GM12878 (cell line): ENCODE results near the gene KIAA2012. TPM values are rescaled to one million over a fixed set of nuclear protein-coding genes. Genes with fewer than 3 reads are reported as not detected.

Experiments used
- ATAC-seq: fragments of 200-7000 bp; cut with Tn5 transposase; 3 replicates; pipeline ENCODE4 v1.9.1; 2020; ENCODE audit warnings: mild to moderate bottlenecking, moderate library complexity
- BruUV-seq: library from RNA; stranded (reverse); fragments of 400-500 nt; replicated peaks from 2 replicates; lab custom pipeline; 2021; lab: Mats Ljungman, UMichigan
- CTCF ChIA-PET: fragments of 300-600 bp; sonication (Branson Sonifier 250); formaldehyde crosslinking; extraction: SDS; loops from one replicate; lab custom pipeline; 2021; ENCODE audit warnings: inconsistent platforms; lab: Yijun Ruan, JAX
- POLR2A ChIA-PET: fragments of 350-600 bp; formaldehyde crosslinking; extraction: SDS; loops from one replicate; lab custom pipeline; 2021; ENCODE audit warnings: inconsistent platforms; lab: Charles Lee
- RAD21 ChIA-PET: fragments of 300-600 bp; sonication (Branson Sonifier 250); formaldehyde crosslinking; loops from one replicate; lab custom pipeline; 2023; ENCODE audit warnings: antibody characterized with exemption; ENCODE audit not compliant: unreplicated experiment; lab: Charles Lee
- SMC1A ChIA-PET: fragments of 300-600 bp; sonication (Branson Sonifier 250); formaldehyde crosslinking; loops from one replicate; lab custom pipeline; 2023; ENCODE audit not compliant: unreplicated experiment, uncharacterized antibody; lab: Charles Lee
- DNase-seq: peaks from one replicate; pipeline ENCODE4 v3.0.0-alpha.2; 2011; ENCODE audit warnings: low read depth, low spot score
- FAIRE-seq: peaks from 3 replicates; lab custom pipeline; 2011; peaks lifted over from hg19 to GRCh38; lab: Jason Lieb, UNC
- H2AFZ ChIP-seq: 2 replicates; pipeline ENCODE4 v1.6.0; 2011; ENCODE audit warnings: low read depth, low read length, control low read depth; ENCODE audit not compliant: control insufficient read depth
- H3K27ac ChIP-seq: 2 replicates; pipeline ENCODE4 v1.5.1; 2011; ENCODE audit warnings: control low read depth; ENCODE audit not compliant: control insufficient read depth, insufficient read depth
- H3K27me3 ChIP-seq, 2 experiments: replicated peaks in 1 of 2; 2 replicates each; pipeline versions ENCODE4 v1.6.0 to v1.6.1; 2011; ENCODE audit warnings: low read length in 1 of 2; ENCODE audit not compliant: control insufficient read depth in 2 of 2, insufficient read depth in 2 of 2
- H3K36me3 ChIP-seq, 2 experiments: 2 replicates each; pipeline ENCODE4 v1.5.1; 2011; ENCODE audit warnings: low read length in 1 of 2; ENCODE audit not compliant: control insufficient read depth in 2 of 2, insufficient read depth in 2 of 2
- H3K4me1 ChIP-seq: 2 replicates; pipeline ENCODE4 v1.6.1; 2011; ENCODE audit warnings: mild to moderate bottlenecking, low read length, moderate library complexity, mixed read lengths; ENCODE audit not compliant: control insufficient read depth, insufficient read depth
- H3K4me2 ChIP-seq: 2 replicates; pipeline ENCODE4 v1.6.0; 2011; ENCODE audit warnings: control low read depth; ENCODE audit not compliant: control insufficient read depth, insufficient read depth
- H3K4me3 ChIP-seq: fragments of 200-600 bp; sonication (generic); 2 replicates; pipeline ENCODE4 v1.5.1; 2016
- H3K79me2 ChIP-seq: 2 replicates; pipeline ENCODE4 v1.6.0; 2011; ENCODE audit warnings: low read length; ENCODE audit not compliant: control insufficient read depth, insufficient read depth
- H3K9ac ChIP-seq: 2 replicates; pipeline ENCODE4 v1.8.0; 2011; ENCODE audit warnings: low read length, control low read depth, mixed read lengths; ENCODE audit not compliant: control insufficient read depth, insufficient read depth
- H3K9me3 ChIP-seq: replicated peaks from 3 replicates; pipeline ENCODE4 v1.5.1; 2011; ENCODE audit warnings: mild to moderate bottlenecking, low read length; ENCODE audit not compliant: control insufficient read depth, insufficient read depth
- H4K20me1 ChIP-seq: 2 replicates; pipeline ENCODE4 v1.6.0; 2011; ENCODE audit not compliant: control insufficient read depth, insufficient read depth
- EP300 ChIP-seq, 2 experiments: fragments of 150-350 bp in 1 of 2; IDR thresholded peaks; 2 replicates each; pipeline ENCODE4 v1.6.1; 2011 to 2012; ENCODE audit warnings: low read depth in 2 of 2, low read length in 2 of 2, borderline replicate concordance in 1 of 2, improper control_type of control experiment in 1 of 2, inconsistent platforms in 1 of 2; ENCODE audit not compliant: control insufficient read depth in 1 of 2
- IKZF1 ChIP-seq: fragments of 450-650 bp; conservative IDR thresholded peaks from 2 replicates; pipeline ENCODE4 v1.6.1; 2017; ENCODE audit warnings: antibody characterized with exemption, mild to moderate bottlenecking
- NBN ChIP-seq: fragments of 450-650 bp; IDR thresholded peaks from 2 replicates; pipeline ENCODE4 v1.6.1; 2016
- PAX5 ChIP-seq: IDR thresholded peaks from 2 replicates; pipeline ENCODE4 v1.6.1; 2011; ENCODE audit warnings: low read depth, low read length, borderline replicate concordance
- POLR2AphosphoS2 ChIP-seq: IDR thresholded peaks from 2 replicates; pipeline ENCODE4 v1.6.1; 2011; ENCODE audit warnings: low read depth, mild to moderate bottlenecking, low read length, improper control_type of control experiment, moderate library complexity
- SMARCA5 ChIP-seq: fragments of 450-650 bp; IDR thresholded peaks from 2 replicates; pipeline ENCODE4 v1.6.1; 2017; ENCODE audit warnings: mild to moderate bottlenecking
- SPI1 ChIP-seq: IDR thresholded peaks from 2 replicates; pipeline ENCODE4 v1.6.1; 2011; ENCODE audit warnings: low read depth, mild to moderate bottlenecking, low read length, moderate library complexity, borderline replicate concordance; ENCODE audit not compliant: insufficient read depth
- STAT1 ChIP-seq: fragments of 450-650 bp; conservative IDR thresholded peaks from 2 replicates; pipeline ENCODE4 v1.6.1; 2014; ENCODE audit warnings: antibody characterized with exemption, mild to moderate bottlenecking
- TARDBP ChIP-seq: IDR thresholded peaks from 2 replicates; pipeline ENCODE4 v1.6.1; 2016; ENCODE audit warnings: borderline replicate concordance
- TBL1XR1 ChIP-seq: IDR thresholded peaks from 2 replicates; pipeline ENCODE4 v1.6.1; 2012; ENCODE audit warnings: low read depth, low read length, improper control_type of control experiment
- ZSCAN29 ChIP-seq: fragments of 450-650 bp; IDR thresholded peaks from 2 replicates; pipeline ENCODE4 v1.6.1; 2017; ENCODE audit warnings: mild to moderate bottlenecking, moderate library complexity
- WGBS: methylation state at CpG from one replicate; pipeline ENCODE4 v1.1.6; 2016; ENCODE audit warnings: low lambda C conversion rate; ENCODE audit not compliant: insufficient replicate concordance, insufficient coverage; ENCODE audit errors: missing lambda C conversion rate; 5-methylcytosine and 5-hydroxymethylcytosine counted together
- in situ Hi-C: fragments of 300-500 bp; cut with MboI; formaldehyde crosslinking; loops from 9 replicates; pipeline ENCODE4 v1.14.3; 2018; ENCODE audit warnings: mixed read lengths
- intact Hi-C: fragments of 100-400 bp; cut with micrococcal nuclease; formaldehyde crosslinking; loops from one replicate; pipeline ENCODE4 v1.14.2; 2022; ENCODE audit not compliant: unreplicated experiment
- polyA plus RNA-seq, 11 experiments: library from polyadenylated mRNA; depleted of rRNA in 4 of 11; unstranded in 6 of 11; stranded (reverse) in 5 of 11; fragments of >200 nt; fragmentation: Nextera tagmentation in 4 of 11; fragmentation: Illumina TruSeq in 1 of 11; extraction: Ambion mirVana in 4 of 11; extraction: Trizol in 1 of 11; gene quantifications; 1 replicate in 1 of 11; 2 replicates in 10 of 11; pipeline versions ENCODE4 v1.2.1 to v1.2.3, GENCODE V29; 2011 to 2016; ENCODE audit warnings: inconsistent platforms in 2 of 11, missing spikeins in 2 of 11, low read depth in 1 of 11
- total RNA-seq, 4 experiments: library from RNA; depleted of rRNA in 3 of 4; stranded (reverse); fragments of >200 nt in 3 of 4; fragmentation: Illumina TruSeq in 1 of 4; extraction: Trizol in 1 of 4; gene quantifications; 2 replicates each; pipeline versions ENCODE4 v1.2.1 to v1.2.3, GENCODE V29; 2013 to 2021
- TF ChIP-seq, protein P1 (sequence below): fragments of 450-650 bp; IDR thresholded peaks from 2 replicates; pipeline ENCODE4 v1.6.1; 2018; ENCODE audit warnings: borderline replicate concordance, mild to moderate bottlenecking; ENCODE audit not compliant: partially characterized antibody
- TF ChIP-seq, protein P2 (sequence below): fragments of 450-650 bp; IDR thresholded peaks from 2 replicates; pipeline ENCODE4 v1.6.1; 2017; ENCODE audit warnings: mild to moderate bottlenecking, moderate library complexity
- TF ChIP-seq, protein P3 (sequence below): fragments of 450-650 bp; IDR thresholded peaks from 2 replicates; pipeline ENCODE4 v1.6.1; 2017; ENCODE audit warnings: borderline replicate concordance
- TF ChIP-seq, protein P4 (sequence below): IDR thresholded peaks from 2 replicates; pipeline ENCODE4 v1.6.1; 2011; ENCODE audit warnings: low read depth, low read length, improper control_type of control experiment, borderline replicate concordance

KIAA2012 gene
- total and polyA plus RNA-seq, 10 of the 15 experiments (the other 5 are each of a cell fraction or from before 2014, with no cell fraction given), result 0.03 TPM; not detected in 9

DNA sequence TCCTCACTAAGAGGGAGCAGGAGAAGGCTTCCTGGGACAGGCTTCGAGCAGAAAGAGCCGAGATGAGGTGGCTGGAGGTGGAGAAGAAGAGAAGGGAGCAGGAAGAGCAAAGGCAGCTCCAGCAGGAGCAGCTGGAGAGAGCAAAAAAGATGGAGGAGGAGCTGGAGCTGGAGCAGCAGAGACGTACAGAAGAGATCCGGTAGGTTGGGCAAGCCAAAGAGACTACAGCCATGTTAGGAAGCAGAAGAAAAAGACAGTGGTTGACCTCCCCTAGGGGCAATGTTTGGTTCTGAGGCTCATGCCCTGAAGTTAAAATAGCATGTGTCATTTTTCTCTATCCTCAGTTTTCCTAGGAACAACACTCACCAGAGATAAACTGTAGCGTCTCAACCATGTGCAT is 120.2 kb downstream of the KIAA2012 start (continued):
- TF ChIP-seq, protein P1, sequence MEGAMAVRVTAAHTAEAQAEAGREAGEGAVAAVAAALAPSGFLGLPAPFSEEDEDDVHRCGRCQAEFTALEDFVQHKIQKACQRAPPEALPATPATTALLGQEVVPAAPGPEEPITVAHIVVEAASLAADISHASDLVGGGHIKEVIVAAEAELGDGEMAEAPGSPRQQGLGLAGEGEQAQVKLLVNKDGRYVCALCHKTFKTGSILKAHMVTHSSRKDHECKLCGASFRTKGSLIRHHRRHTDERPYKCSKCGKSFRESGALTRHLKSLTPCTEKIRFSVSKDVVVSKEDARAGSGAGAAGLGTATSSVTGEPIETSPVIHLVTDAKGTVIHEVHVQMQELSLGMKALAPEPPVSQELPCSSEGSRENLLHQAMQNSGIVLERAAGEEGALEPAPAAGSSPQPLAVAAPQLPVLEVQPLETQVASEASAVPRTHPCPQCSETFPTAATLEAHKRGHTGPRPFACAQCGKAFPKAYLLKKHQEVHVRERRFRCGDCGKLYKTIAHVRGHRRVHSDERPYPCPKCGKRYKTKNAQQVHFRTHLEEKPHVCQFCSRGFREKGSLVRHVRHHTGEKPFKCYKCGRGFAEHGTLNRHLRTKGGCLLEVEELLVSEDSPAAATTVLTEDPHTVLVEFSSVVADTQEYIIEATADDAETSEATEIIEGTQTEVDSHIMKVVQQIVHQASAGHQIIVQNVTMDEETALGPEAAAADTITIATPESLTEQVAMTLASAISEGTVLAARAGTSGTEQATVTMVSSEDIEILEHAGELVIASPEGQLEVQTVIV, result no peak
- TF ChIP-seq EP300 (IDR thresholded peaks at IDR 0.05; ENCODE audit: borderline replicate concordance in 1 of 2, control insufficient read depth in 1 of 2, low read depth in 2 of 2, low read length in 2 of 2) (no peak), POLR2AphosphoS2 (no peak), TARDBP (no peak), TBL1XR1 (no peak)

DNA sequence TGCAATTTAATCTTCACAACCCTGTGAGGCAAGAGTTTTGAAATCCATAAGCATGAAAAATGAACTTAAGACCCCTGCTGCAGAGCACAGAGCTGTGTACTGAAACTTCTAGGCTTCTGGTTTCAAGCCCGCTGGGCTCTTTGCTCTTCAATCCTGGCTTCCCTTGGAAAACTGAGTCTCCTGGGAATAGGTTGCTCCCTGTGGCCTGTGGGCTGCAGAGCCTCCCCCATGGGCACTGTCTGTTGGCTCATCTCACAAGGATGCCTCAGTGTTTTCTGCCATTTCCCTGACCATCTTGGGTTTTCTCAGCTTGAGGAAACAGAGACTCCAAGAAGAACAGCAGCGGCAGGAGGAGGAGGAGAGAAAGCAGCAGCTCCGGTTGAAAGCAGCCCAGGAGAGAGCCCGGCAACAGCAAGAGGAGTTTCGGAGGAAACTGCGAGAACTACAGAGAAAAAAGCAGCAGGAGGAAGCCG is 120.9 kb downstream of the KIAA2012 start:
- Histone ChIP-seq H2AFZ (no peak overlapping the region), H3K9me3 (no peaks in the 10 kb centered on the region), H3K27me3 (no peaks in the 10 kb centered on the region; a peak in 1 of 4 replicates), H3K27ac (no peak overlapping the region), H4K20me1 (no peaks in the 10 kb centered on the region), H3K4me2 (no peak overlapping the region), H3K79me2 (no peaks in the 10 kb centered on the region), H3K36me3 (no peaks in the 10 kb centered on the region), H3K9ac (no peak overlapping the region), H3K4me1 (no peaks in the 10 kb centered on the region), H3K4me3 (no peak overlapping the region)
- no peak for DNase-seq
- no peak for FAIRE-seq
- no peak for ATAC-seq
- no TSS peak for BruUV-seq
- ChIA-PET POLR2A (no interaction called here), SMC1A (no interaction called here), RAD21 (no interaction called here), CTCF (no interaction called here)
- intact Hi-C loops (no loop called here), in situ Hi-C loops (no loop called here)
- WGBS, result 72% methylated on average over 7 of the region's 7 CpGs
- no peak for TF ChIP-seq SMARCA5
- no peak for TF ChIP-seq SPI1
- TF ChIP-seq, protein P2, sequence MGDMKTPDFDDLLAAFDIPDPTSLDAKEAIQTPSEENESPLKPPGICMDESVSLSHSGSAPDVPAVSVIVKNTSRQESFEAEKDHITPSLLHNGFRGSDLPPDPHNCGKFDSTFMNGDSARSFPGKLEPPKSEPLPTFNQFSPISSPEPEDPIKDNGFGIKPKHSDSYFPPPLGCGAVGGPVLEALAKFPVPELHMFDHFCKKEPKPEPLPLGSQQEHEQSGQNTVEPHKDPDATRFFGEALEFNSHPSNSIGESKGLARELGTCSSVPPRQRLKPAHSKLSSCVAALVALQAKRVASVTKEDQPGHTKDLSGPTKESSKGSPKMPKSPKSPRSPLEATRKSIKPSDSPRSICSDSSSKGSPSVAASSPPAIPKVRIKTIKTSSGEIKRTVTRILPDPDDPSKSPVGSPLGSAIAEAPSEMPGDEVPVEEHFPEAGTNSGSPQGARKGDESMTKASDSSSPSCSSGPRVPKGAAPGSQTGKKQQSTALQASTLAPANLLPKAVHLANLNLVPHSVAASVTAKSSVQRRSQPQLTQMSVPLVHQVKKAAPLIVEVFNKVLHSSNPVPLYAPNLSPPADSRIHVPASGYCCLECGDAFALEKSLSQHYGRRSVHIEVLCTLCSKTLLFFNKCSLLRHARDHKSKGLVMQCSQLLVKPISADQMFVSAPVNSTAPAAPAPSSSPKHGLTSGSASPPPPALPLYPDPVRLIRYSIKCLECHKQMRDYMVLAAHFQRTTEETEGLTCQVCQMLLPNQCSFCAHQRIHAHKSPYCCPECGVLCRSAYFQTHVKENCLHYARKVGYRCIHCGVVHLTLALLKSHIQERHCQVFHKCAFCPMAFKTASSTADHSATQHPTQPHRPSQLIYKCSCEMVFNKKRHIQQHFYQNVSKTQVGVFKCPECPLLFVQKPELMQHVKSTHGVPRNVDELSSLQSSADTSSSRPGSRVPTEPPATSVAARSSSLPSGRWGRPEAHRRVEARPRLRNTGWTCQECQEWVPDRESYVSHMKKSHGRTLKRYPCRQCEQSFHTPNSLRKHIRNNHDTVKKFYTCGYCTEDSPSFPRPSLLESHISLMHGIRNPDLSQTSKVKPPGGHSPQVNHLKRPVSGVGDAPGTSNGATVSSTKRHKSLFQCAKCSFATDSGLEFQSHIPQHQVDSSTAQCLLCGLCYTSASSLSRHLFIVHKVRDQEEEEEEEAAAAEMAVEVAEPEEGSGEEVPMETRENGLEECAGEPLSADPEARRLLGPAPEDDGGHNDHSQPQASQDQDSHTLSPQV, result no peak
- no peak for TF ChIP-seq STAT1
- TF ChIP-seq, protein P3, sequence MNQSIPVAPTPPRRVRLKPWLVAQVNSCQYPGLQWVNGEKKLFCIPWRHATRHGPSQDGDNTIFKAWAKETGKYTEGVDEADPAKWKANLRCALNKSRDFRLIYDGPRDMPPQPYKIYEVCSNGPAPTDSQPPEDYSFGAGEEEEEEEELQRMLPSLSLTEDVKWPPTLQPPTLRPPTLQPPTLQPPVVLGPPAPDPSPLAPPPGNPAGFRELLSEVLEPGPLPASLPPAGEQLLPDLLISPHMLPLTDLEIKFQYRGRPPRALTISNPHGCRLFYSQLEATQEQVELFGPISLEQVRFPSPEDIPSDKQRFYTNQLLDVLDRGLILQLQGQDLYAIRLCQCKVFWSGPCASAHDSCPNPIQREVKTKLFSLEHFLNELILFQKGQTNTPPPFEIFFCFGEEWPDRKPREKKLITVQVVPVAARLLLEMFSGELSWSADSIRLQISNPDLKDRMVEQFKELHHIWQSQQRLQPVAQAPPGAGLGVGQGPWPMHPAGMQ, result no peak
- TF ChIP-seq ZSCAN29, result no peak
- no peak for TF ChIP-seq NBN
- TF ChIP-seq, protein P4, sequence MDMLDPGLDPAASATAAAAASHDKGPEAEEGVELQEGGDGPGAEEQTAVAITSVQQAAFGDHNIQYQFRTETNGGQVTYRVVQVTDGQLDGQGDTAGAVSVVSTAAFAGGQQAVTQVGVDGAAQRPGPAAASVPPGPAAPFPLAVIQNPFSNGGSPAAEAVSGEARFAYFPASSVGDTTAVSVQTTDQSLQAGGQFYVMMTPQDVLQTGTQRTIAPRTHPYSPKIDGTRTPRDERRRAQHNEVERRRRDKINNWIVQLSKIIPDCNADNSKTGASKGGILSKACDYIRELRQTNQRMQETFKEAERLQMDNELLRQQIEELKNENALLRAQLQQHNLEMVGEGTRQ, result no peak
- TF ChIP-seq IKZF1, result no peak
- no peak for TF ChIP-seq PAX5
